ENCODE measurements around the gene TMEM81. TPM values are rescaled to one million over a fixed set of nuclear protein-coding genes. Genes with fewer than 3 reads are reported as not detected.

Gene TMEM81
- total RNA-seq, 1 donor from 2014 or later = 3.1 TPM

DNA sequence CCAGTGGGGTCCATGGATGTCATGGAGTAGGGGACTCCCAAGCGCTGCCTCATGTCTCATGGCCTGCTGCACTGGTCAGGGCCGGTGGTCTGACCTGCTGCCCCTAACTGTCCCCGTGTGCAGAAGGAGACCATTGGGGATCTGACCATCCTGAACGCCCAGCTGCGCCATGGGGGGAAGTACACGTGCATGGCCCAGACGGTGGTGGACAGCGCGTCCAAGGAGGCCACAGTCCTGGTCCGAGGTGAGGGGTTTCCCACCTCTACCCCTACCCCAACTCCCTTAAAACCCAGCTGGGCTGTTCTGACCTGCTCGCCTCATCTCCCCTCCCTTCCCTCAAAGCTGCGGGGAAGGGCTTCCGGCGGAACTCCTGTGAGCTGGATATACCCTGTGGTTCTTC lies 18.6 kb downstream of the TMEM81 start:
- intact Hi-C loops (cut with micrococcal nuclease) = no loop called here
- Histone ChIP-seq H3K4me1 (peaks cover 11% of the 10 kb centered on the region), H3K27ac (replicated peaks) (no peak overlapping the region), H3K4me3 (no peak overlapping the region), H3K9me3 (replicated peaks) (no peaks in the 10 kb centered on the region), H3K27me3 (ENCODE audit: low read depth) (peaks cover 5% of the 10 kb centered on the region), H3K36me3 (no peaks in the 10 kb centered on the region)
- no peak for DNase-seq
- TF ChIP-seq, protein P1, sequence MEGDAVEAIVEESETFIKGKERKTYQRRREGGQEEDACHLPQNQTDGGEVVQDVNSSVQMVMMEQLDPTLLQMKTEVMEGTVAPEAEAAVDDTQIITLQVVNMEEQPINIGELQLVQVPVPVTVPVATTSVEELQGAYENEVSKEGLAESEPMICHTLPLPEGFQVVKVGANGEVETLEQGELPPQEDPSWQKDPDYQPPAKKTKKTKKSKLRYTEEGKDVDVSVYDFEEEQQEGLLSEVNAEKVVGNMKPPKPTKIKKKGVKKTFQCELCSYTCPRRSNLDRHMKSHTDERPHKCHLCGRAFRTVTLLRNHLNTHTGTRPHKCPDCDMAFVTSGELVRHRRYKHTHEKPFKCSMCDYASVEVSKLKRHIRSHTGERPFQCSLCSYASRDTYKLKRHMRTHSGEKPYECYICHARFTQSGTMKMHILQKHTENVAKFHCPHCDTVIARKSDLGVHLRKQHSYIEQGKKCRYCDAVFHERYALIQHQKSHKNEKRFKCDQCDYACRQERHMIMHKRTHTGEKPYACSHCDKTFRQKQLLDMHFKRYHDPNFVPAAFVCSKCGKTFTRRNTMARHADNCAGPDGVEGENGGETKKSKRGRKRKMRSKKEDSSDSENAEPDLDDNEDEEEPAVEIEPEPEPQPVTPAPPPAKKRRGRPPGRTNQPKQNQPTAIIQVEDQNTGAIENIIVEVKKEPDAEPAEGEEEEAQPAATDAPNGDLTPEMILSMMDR (IDR thresholded peaks at IDR 0.05; ENCODE audit: borderline replicate concordance) = no peak

DNA sequence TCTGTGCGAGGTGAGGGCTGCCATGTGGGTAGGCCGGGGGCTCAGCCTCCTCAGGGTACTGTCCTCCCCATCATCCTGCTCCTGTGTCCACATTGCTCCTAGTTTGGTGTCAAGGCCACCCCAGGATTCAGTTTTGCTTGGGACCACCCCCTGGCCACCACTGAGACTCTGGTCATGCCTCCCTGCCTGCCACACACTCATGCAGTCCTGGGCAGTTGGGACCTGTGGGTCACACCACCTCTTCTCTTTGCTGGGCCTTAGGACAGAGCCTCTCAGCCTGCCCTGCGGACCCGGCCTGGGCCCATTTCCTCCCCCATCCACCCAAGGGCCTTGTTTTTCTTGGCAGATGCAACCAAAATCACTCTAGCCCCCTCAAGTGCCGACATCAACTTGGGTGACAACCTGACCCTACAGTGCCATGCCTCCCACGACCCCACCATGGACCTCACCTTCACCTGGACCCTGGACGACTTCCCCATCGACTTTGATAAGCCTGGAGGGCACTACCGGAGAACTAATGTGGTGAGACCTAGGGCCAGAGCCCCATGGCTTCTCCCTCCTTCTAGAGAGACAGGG lies 19.4 kb downstream of the TMEM81 start:
- TF ChIP-seq, protein P1 (IDR thresholded peaks at IDR 0.05; ENCODE audit: borderline replicate concordance) = no peak
- H3K27me3 ChIP-seq (ENCODE audit: low read depth) = peaks cover 5% of the 10 kb centered on the region
- H3K4me1 ChIP-seq = peaks cover 11% of the 10 kb centered on the region
- no peaks in the 10 kb centered on the region for H3K36me3 ChIP-seq
- H3K4me3 ChIP-seq = no peak overlapping the region
- H3K9me3 ChIP-seq (replicated peaks) = no peaks in the 10 kb centered on the region
- no peak for DNase-seq
- intact Hi-C loops (cut with micrococcal nuclease) = no loop called here
- no peak overlapping the region for H3K27ac ChIP-seq (replicated peaks)

DNA sequence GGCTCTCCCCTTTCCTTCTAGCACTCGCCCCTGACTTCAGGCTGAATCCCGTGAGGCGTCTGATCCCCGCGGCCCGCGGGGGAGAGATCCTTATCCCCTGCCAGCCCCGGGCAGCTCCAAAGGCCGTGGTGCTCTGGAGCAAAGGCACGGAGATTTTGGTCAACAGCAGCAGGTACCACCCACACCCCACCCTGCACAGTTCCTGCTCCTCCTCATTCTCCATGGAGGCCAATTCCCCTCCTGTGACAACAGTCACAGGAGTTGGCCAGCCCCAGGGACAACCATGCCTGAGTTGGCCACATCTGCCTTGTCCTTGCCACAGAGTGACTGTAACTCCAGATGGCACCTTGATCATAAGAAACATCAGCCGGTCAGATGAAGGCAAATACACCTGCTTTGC lies 20.0 kb downstream of the TMEM81 start:
- Histone ChIP-seq H3K4me1 (peaks cover 11% of the 10 kb centered on the region), H3K4me3 (no peak overlapping the region), H3K36me3 (no peaks in the 10 kb centered on the region), H3K27ac (replicated peaks) (no peak overlapping the region), H3K9me3 (replicated peaks) (no peaks in the 10 kb centered on the region), H3K27me3 (ENCODE audit: low read depth) (peaks cover 6% of the 10 kb centered on the region)
- intact Hi-C loops (cut with micrococcal nuclease) = no loop called here
- DNase-seq = no peak
- TF ChIP-seq, protein P1 (IDR thresholded peaks at IDR 0.05; ENCODE audit: borderline replicate concordance) = no peak

GRCh38 chr1:205062895-205063294 lies 21.4 kb downstream of the TMEM81 start:
- Histone ChIP-seq H3K36me3 (no peaks in the 10 kb centered on the region), H3K27me3 (ENCODE audit: low read depth) (peaks cover 20% of the 10 kb centered on the region), H3K4me1 (peaks cover 4% of the 10 kb centered on the region), H3K4me3 (no peak overlapping the region), H3K9me3 (replicated peaks) (no peaks in the 10 kb centered on the region), H3K27ac (replicated peaks) (no peak overlapping the region)
- intact Hi-C loops (cut with micrococcal nuclease) = no loop called here
- TF ChIP-seq, protein P1 (IDR thresholded peaks at IDR 0.05; ENCODE audit: borderline replicate concordance) = no peak
- no peak for DNase-seq

- H3K9me3 ChIP-seq (replicated peaks) = no peaks in the 10 kb centered on the region
- H3K27me3 ChIP-seq (ENCODE audit: low read depth) = peaks cover 23% of the 10 kb centered on the region
- TF ChIP-seq, protein P1 (IDR thresholded peaks at IDR 0.05; ENCODE audit: borderline replicate concordance) = no peak
- no peak for DNase-seq
- H3K4me3 ChIP-seq = no peak overlapping the region
- H3K36me3 ChIP-seq = no peaks in the 10 kb centered on the region
- no peak overlapping the region for H3K27ac ChIP-seq (replicated peaks)
- intact Hi-C loops (cut with micrococcal nuclease) = no loop called here
- peaks cover 4% of the 10 kb centered on the region for H3K4me1 ChIP-seq
Observed at GRCh38 chr1:205062319-205062718, 21.9 kb downstream of the TMEM81 start.

Measured in left ventricle myocardium inferior (tissue), 1 donor.